HTERT RPE-1 (cell line): ENCODE measurements around the gene P2RY4.
"Not testable (repeated sequence)": the region's sequence is repeated elsewhere in the genome, so short reads cannot be mapped to it uniquely, and the experiment has no call there.

Experiments
- in situ Hi-C: fragments of 300-500 bp; cut with MboI; formaldehyde crosslinking; loops from 4 replicates; pipeline ENCODE4 v1.14.3; 2020; ENCODE audit warnings: low sequenced_read_pairs

The P2RY4 gene

DNA sequence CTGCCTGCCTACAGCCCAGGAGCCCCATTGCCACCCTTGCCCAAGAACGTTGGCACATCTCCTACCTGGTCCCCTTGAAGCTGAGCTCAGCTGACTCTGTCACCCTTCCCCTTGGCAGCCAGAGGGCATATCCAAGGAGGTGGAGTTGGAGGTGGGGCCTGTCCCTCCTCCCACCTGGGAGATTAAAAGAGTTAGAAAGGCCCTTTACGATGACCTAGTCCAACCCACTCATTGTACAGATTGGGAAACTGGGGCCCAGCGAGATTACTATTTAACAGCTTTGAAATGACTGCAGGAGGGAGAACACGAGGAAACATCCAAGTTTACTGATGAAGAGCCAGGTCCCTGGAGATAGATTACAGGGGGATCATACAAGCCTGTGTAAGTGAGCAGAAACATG, at the start of gene P2RY4:
TSS of gene P2RY4 (minus strand) at position 101 of the 400 bp plus-strand sequence. CDS start 580 bp downstream, outside the sequence.
- in situ Hi-C loops = no loop called here

DNA sequence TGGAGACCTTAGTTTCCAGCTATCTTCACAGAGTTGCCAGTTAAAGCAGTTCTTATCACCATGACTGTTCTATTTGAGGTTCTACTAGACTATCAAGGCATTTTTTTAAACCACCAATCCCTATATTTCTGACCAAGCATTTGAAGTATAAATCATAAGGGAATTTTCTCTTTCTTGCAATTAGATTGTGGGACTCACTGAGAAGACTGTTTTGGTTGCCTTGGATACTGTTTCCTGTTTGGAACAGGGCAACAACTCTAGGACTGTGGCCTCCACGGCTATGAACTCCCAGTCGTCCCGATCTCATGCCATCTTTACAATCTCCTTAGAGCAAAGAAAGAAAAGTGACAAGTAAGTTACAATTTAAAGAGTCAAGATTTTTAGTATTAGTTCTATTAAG, 41.7 kb upstream of the P2RY4 start:
- in situ Hi-C loops = no loop called here

GRCh38 chrX:70293621-70294020, 33.6 kb upstream of the P2RY4 start:
- in situ Hi-C loops = no loop called here

GRCh38 chrX:70292788-70293187, 32.8 kb upstream of the P2RY4 start:
- in situ Hi-C loops = no loop called here

- in situ Hi-C loops = no loop called here
Observed at GRCh38 chrX:70289793-70290770, 30.1 kb upstream of the P2RY4 start, which contains the start of the genes KIF4A and PDZD11. KIF4A (plus strand) TSS chrX:70290104; CDS start chrX:70290459, 355 bp downstream. PDZD11 (minus strand) TSS chrX:70289927; CDS start chrX:70289341, 586 bp downstream.

GRCh38 chrX:70289168-70289792, 29.3 kb upstream of the P2RY4 start:
- in situ Hi-C loops = no loop called here

DNA sequence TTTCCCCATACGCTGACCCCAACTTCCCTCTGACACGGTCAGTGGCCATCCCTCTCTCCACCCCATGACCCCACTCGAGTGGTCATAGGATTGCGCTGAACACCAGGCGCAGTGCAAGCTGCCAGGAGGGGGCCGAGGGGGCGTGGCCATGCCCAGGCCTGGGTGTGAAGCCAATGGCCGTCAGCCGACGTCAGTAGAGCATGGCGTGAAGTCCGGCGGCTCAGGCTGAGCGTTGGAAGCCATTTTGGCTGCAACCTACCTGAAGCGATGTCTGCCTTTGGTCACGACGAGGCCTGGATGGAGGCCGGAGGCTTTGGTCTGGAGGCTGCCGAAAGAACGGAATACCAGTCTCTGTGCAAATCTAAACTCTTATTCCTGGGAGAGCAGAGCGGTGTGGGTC, 21.9 kb upstream of the P2RY4 start, which contains the start of gene RAB41:
TSS of gene RAB41 (plus strand) at position 222 of the 400 bp plus-strand sequence. CDS start at position 268, 46 bp downstream.
- in situ Hi-C loops = no loop called here

GRCh38 chrX:70280573-70280972, 20.6 kb upstream of the P2RY4 start:
- in situ Hi-C loops = no loop called here

GRCh38 chrX:70279081-70279480, 19.1 kb upstream of the P2RY4 start:
- in situ Hi-C loops = no loop called here

DNA sequence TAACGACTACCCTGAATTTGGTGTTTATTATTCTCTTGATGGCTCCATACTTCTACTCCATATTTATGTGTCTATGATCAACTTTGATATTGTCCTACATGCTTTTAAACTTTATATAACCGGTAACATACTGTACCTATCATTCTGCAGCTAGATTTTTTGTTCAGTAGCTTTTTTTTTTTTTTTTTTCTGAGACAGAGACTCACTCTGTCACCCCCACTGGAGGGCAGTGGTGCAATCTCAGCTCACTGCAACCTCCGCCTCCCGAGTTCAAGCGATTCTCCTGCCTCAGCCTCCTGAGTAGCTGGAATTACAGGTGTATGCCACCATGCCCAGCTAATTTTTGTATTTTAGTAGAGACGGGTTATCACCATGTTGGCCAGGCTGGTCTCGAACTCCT, 14.0 kb upstream of the P2RY4 start:
- in situ Hi-C loops = not testable (repeated sequence)

DNA sequence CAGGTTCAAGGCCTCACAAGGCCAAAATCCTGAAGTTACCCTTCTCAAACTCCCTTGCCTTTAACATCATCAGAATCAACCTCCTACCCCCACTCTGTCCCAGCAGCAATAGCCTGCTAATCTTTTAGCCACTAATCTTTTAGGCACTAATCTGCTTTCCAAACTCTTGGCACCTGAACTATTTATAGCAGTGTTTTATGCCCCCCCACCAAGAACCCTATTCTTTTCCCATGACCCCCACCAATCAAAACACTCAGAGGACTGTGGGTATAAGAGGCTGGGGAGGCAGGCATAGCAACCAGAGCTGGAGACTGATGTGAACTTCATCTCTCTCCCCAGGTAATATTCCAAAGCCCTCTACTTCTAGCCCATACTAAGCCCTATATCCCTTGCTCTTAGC, 8.0 kb upstream of the P2RY4 start, which contains the start of gene ARR3:
TSS of gene ARR3 (plus strand) at position 301 of the 400 bp plus-strand sequence. CDS start 1,052 bp downstream, outside the sequence.
- in situ Hi-C loops = no loop called here

- in situ Hi-C loops = no loop called here
Observed at GRCh38 chrX:70264784-70265183, 4.8 kb upstream of the P2RY4 start.

DNA sequence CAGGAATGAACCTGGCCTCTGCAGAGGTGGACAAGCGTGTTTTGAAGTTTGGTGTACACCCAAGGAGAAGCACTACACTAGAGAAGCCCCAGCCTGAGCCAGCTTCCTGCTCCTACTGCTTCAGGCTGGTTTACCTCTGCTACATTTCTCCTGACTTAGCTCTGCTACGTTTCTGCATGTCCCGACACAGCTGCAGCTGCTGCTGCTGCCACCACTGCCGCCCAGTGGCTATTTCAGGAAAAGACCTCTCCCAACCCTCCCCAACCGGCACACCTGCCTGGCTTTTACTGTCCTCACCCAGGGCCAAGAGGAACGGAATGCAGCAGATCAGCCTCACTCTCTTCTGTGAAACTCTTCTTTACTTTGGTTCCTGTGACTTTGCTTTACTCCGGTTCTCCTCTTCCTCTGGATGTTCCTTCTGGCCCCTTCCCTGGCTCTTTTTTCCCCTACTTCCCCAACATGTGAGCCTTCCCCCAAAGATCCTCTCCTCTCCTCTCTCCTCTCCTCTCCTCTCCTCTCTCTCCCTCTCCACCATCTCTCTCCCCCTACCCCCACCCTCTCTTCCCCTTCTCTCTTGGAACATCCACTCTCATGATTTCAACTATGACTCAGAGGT, 3.1 kb upstream of the P2RY4 start:
- in situ Hi-C loops = no loop called here

- in situ Hi-C loops = no loop called here
Observed at GRCh38 chrX:70257423-70258288, 2.3 kb downstream of the P2RY4 start.

DNA sequence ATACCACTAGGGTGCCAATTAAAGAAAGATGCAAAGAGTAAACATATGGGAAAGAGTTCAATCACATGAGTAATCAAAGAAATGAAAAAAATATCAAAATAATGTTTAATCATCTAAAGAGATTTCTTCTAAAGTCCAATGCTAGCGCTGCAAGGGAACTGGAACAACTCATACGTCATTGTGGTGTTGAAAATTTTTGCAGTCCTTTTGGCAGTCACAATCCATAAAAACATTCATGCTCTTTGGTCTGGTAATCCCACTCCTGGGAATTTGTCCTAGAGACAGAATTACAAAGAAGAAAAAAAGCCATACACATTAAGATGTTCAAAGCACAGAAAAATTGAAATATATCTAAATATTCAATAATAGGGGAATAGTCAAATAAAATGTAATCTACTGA, 4.6 kb downstream of the P2RY4 start:
- in situ Hi-C loops = no loop called here

- in situ Hi-C loops = no loop called here
Observed at GRCh38 chrX:70254909-70255308, 5.1 kb downstream of the P2RY4 start.

- in situ Hi-C loops = no loop called here
Observed at GRCh38 chrX:70254063-70254400, 6.0 kb downstream of the P2RY4 start.

DNA sequence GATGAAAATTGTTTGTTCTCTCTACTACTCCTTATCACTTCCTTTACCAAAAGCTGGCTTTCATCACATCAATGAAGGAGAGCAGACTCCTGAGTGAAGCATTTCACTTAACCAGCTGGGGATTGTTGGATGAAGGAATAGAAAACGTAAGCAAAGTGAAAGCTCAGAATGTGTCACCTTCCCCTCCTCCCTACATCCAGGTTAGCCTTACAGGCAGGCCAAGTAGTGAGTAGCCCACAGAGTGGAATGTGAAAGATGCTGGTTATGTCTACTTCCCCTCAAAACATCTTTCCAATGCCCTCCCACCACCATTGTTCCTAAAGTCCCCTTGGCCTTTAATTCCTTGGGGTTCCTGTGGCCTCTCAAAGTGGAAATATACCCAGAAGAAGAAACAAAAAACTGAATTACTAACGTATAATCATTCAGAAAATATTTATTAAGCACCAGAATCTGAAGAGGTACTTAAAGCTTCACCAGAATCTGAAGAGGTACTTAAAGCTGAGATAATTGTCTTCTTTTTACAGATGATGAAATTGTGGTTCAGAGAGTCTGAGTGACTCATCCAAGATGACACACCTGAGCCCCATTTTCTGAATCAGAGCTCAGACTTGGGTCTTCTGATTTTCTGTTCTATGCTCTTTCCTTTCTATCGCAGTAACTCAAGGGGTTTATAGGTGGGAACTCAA, 6.5 kb downstream of the P2RY4 start:
- in situ Hi-C loops = no loop called here

GRCh38 chrX:70252491-70252890, 7.5 kb downstream of the P2RY4 start:
- in situ Hi-C loops = no loop called here

DNA sequence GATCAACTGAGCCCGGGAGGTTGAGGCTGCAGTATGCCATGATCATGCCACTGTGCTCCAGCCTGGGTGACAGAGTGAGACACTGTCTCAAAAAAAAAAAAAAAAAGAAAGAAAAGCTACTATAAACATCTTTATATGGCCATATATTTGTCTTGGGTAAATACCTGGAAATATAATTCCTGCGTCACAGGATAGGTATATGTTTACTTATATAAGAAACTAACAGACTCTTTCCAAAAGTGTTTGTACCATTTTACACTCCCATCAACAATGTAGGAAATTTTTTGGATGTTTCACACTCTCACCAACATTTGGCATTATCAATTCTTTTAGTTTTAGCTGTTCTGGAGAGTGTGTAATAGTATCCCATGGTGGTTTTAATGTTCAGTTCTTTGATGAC, 12.8 kb downstream of the P2RY4 start:
- in situ Hi-C loops = no loop called here
